Measurements from ENCODE around the gene STARD7. TPM values are rescaled to one million over a fixed set of nuclear protein-coding genes. Genes with fewer than 3 reads are reported as not detected.

The STARD7 gene
- total and polyA plus RNA-seq, 2 of the 13 experiments (the other 11 are each of a cell fraction or from before 2014, with no cell fraction given): 88.2 to 300 TPM

DNA sequence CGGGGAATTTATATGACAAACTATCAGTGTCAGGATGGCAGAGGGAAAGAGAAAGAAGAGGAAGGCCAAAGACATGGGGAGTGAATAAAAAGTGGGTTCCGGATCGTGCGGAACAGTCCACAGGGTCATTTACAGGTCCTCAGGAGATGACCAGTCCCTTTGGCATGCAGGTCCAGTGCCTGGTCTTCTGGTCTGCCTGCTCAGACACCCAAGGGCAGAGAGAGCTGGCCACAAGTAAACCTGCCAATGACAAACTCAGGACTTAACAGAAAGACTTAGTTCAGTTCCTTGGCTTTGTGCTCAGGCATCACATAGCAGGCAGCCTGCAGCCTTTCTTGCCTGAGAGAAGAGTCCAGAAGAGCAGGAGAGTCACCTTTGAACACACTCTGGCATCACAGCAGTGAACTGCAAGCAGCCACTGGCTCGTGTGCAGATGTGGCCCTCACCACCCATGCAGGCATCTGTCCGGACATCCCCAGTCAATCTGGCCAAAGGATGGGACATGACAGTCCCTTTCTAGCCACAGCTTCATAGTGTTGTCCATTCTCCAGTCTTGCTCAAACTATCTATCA lies 43.2 kb upstream of the STARD7 start (continued):
- TF ChIP-seq, protein P1, sequence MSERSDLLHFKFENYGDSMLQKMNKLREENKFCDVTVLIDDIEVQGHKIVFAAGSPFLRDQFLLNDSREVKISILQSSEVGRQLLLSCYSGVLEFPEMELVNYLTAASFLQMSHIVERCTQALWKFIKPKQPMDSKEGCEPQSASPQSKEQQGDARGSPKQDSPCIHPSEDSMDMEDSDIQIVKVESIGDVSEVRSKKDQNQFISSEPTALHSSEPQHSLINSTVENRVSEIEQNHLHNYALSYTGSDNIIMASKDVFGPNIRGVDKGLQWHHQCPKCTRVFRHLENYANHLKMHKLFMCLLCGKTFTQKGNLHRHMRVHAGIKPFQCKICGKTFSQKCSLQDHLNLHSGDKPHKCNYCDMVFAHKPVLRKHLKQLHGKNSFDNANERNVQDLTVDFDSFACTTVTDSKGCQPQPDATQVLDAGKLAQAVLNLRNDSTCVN (CRISPR knock-in tag; IDR thresholded peaks at IDR 0.05; ENCODE audit: borderline replicate concordance): peak; percentile 68; the same call in 1 of the 2 replicates
- TF ChIP-seq ZBTB21 (CRISPR knock-in tag; IDR thresholded peaks at IDR 0.05) (no peak), MEIS1 (CRISPR knock-in tag; IDR thresholded peaks at IDR 0.05; ENCODE audit: borderline replicate concordance) (no peak), BCLAF1 (IDR thresholded peaks at IDR 0.05) (no peak), HNRNPK (IDR thresholded peaks at IDR 0.05; ENCODE audit: low read depth, low read length, poor library complexity, severe bottlenecking) (no peak), TAF1 (CRISPR knock-in tag; IDR thresholded peaks at IDR 0.05) (0 out of 2 replicates have a peak, but pooled peaks have one; percentile 5), PHF20 (CRISPR knock-in tag; IDR thresholded peaks at IDR 0.05) (no peak; the same call in 1 of the 2 replicates), ZNF256 (CRISPR knock-in tag; conservative IDR thresholded peaks at IDR 0.05) (no peak), ZNF235 (CRISPR knock-in tag; IDR thresholded peaks at IDR 0.05; ENCODE audit: borderline replicate concordance) (0 out of 2 replicates have a peak, but pooled peaks have one; percentile 62), TOE1 (CRISPR knock-in tag; IDR thresholded peaks at IDR 0.05) (no peak), NR2F1 (CRISPR knock-in tag; IDR thresholded peaks at IDR 0.05) (peak; percentile 66 to 70; a peak in 2 of 4 replicates)
- TF ChIP-seq, protein P2, sequence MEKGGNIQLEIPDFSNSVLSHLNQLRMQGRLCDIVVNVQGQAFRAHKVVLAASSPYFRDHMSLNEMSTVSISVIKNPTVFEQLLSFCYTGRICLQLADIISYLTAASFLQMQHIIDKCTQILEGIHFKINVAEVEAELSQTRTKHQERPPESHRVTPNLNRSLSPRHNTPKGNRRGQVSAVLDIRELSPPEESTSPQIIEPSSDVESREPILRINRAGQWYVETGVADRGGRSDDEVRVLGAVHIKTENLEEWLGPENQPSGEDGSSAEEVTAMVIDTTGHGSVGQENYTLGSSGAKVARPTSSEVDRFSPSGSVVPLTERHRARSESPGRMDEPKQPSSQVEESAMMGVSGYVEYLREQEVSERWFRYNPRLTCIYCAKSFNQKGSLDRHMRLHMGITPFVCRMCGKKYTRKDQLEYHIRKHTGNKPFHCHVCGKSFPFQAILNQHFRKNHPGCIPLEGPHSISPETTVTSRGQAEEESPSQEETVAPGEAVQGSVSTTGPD (CRISPR knock-in tag; IDR thresholded peaks at IDR 0.05): no peak
- TF ChIP-seq, protein P3, sequence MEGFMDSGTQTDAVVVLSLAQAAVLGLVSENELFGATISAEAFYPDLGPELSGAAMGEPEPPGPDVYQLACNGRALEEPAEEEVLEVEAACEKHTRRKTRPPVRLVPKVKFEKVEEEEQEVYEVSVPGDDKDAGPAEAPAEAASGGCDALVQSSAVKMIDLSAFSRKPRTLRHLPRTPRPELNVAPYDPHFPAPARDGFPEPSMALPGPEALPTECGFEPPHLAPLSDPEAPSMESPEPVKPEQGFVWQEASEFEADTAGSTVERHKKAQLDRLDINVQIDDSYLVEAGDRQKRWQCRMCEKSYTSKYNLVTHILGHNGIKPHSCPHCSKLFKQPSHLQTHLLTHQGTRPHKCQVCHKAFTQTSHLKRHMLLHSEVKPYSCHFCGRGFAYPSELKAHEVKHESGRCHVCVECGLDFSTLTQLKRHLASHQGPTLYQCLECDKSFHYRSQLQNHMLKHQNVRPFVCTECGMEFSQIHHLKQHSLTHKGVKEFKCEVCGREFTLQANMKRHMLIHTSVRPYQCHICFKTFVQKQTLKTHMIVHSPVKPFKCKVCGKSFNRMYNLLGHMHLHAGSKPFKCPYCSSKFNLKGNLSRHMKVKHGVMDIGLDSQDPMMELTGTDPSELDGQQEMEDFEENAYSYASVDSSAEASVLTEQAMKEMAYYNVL (CRISPR knock-in tag; IDR thresholded peaks at IDR 0.05; ENCODE audit: borderline replicate concordance): 0 out of 2 replicates have a peak, but pooled peaks have one; percentile 29
- TF ChIP-seq, protein P4, sequence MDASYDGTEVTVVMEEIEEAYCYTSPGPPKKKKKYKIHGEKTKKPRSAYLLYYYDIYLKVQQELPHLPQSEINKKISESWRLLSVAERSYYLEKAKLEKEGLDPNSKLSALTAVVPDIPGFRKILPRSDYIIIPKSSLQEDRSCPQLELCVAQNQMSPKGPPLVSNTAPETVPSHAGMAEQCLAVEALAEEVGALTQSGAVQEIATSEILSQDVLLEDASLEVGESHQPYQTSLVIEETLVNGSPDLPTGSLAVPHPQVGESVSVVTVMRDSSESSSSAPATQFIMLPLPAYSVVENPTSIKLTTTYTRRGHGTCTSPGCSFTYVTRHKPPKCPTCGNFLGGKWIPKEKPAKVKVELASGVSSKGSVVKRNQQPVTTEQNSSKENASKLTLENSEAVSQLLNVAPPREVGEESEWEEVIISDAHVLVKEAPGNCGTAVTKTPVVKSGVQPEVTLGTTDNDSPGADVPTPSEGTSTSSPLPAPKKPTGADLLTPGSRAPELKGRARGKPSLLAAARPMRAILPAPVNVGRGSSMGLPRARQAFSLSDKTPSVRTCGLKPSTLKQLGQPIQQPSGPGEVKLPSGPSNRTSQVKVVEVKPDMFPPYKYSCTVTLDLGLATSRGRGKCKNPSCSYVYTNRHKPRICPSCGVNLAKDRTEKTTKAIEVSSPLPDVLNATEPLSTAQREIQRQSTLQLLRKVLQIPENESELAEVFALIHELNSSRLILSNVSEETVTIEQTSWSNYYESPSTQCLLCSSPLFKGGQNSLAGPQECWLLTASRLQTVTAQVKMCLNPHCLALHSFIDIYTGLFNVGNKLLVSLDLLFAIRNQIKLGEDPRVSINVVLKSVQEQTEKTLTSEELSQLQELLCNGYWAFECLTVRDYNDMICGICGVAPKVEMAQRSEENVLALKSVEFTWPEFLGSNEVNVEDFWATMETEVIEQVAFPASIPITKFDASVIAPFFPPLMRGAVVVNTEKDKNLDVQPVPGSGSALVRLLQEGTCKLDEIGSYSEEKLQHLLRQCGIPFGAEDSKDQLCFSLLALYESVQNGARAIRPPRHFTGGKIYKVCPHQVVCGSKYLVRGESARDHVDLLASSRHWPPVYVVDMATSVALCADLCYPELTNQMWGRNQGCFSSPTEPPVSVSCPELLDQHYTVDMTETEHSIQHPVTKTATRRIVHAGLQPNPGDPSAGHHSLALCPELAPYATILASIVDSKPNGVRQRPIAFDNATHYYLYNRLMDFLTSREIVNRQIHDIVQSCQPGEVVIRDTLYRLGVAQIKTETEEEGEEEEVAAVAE (CRISPR knock-in tag; IDR thresholded peaks at IDR 0.05; ENCODE audit: borderline replicate concordance): peak; percentile 76; the same call in 1 of the 2 replicates
- TF ChIP-seq, protein P5, sequence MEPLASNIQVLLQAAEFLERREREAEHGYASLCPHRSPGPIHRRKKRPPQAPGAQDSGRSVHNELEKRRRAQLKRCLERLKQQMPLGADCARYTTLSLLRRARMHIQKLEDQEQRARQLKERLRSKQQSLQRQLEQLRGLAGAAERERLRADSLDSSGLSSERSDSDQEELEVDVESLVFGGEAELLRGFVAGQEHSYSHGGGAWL (CRISPR knock-in tag; IDR thresholded peaks at IDR 0.05): peak; percentile 48; the same call in 1 of the 2 replicates
